GM18870 (cell line): ENCODE measurements around the gene HAPSTR1.

ENCODE experiments used
- ATAC-seq: cut with Tn5 transposase; IDR thresholded peaks from one replicate; pipeline ENCODE4 v1.9.1; 2021; ENCODE audit warnings: moderate library complexity; ENCODE audit not compliant: unreplicated experiment

The HAPSTR1 gene

GRCh38 chr16:9095656-9096397, 4.4 kb downstream of the HAPSTR1 start:
- no peak for ATAC-seq

DNA sequence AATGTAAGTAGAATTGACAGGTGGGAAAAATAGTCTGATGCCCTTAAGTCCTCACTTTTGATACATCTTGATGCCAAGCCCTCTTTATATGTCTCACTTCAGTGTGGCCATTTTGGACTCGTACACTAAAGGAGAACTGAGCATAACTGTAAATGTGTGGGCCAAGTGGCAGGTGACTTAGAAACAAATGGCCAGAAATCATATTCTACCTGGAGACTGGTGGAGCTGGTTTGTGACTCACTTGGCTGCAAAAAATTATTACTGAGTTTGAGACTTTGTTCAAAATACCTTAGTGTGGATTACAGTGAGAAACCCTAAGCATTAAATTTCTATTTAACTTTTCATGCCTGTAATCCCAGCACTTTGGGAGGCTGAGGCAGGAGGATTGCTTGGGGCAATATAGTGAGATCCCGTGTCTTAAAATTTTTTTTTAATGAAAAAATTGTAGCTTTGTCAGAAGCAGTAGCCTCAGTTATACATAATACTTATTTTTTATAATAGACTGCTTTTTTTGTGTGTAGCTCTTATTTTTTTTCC, 5.0 kb downstream of the HAPSTR1 start:
- ATAC-seq = no peak

- ATAC-seq = no peak
Observed at GRCh38 chr16:9097266-9098219, 6.1 kb downstream of the HAPSTR1 start.

- no peak for ATAC-seq
Observed at GRCh38 chr16:9098377-9099090, 7.1 kb downstream of the HAPSTR1 start.

GRCh38 chr16:9099131-9099625, 7.7 kb downstream of the HAPSTR1 start:
- ATAC-seq = no peak

GRCh38 chr16:9102379-9102778, 10.9 kb downstream of the HAPSTR1 start:
- no peak for ATAC-seq

GRCh38 chr16:9102943-9103342, 11.5 kb downstream of the HAPSTR1 start:
- ATAC-seq = no peak

- ATAC-seq = no peak
Observed at GRCh38 chr16:9103546-9103945, 12.1 kb downstream of the HAPSTR1 start.

- ATAC-seq = no peak
Observed at GRCh38 chr16:9105189-9105588, 13.7 kb downstream of the HAPSTR1 start.

- no peak for ATAC-seq
Observed at GRCh38 chr16:9107025-9107970, 15.9 kb downstream of the HAPSTR1 start.

DNA sequence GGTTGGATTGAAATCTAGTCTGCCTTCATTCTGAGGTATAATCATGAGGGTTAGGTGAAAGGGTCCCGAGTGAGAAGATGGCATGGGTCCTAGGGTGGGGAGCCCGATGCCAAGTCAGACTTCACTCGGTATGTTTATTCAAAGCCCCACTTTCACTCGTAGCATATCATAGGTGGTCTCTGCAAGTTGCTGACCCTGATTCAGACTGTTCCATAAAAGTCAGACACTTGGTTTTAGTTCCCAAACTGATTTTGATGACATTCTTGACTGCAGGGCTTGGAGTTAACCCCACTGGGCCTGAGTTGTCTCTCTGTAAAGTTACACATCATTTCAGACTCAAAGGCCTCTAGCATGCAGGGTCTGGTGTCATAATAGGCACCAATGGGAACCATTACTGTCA, 17.8 kb downstream of the HAPSTR1 start:
- ATAC-seq = no peak

DNA sequence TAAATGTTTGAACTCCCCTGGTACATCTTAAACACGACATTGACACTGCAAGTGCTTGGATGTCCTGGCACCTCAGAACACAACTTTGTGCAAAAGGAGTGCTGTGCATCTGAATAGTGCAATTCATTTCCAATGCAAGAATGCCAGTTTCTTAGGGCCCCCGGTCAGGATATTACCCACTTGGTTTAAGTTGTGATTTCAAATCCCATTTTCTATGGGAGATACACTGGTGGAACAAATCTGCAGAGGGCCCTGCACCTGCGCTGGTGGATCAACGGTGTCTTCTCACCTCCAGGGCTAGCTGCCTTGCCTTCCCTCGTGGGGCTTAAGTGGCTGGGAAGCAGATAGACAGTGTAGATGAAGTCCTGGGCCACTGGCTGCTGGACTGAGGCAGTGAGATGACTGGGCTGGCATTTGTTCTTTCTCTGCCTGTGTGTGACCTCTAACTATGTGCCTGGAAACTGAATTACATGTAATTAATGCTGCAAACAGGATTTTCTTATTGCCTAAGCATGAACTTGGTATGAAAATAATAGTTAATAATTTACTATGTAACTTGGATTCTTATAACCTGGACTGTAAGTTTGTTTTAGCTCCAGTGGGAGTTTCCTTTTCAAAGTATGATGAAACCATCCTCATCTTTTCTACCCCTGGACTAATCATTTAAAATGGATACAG, 20.9 kb downstream of the HAPSTR1 start:
- ATAC-seq = no peak

DNA sequence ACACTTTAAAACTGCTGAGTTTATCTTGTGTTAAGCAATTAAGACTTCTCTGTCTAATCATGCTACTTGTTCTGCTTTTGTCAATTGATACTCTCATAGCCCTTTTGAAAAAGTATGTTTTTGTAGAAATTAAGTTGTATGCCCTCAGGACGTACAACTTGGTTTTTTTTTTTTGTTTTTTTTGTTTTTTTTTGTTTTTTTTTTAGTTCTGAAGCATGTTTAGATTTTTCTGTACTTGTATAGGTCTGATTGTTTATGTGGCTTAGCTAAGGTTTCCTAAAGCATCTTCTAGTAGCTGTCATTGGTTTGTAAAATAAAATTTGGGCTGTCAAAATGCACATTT, 21.4 kb downstream of the HAPSTR1 start:
- ATAC-seq = no peak

DNA sequence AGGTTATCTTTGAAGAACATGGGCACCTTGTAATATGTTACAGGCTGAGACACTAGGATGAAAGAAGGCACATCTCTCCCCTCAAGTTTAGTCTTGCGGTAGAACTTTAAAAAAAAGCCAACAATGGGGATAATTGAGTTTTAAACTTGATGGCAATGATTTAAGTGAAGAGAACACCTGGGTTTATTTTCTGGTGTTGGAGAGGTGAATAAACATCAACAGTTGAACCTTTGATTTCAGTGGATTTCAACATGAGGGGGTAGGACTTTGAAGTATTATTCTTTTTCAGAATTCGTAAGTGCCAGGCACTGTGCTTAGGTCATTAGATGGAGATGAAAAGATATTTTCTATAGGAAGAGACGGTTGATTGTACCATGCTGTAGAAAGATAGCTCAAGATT, 22.3 kb downstream of the HAPSTR1 start:
- ATAC-seq = no peak

DNA sequence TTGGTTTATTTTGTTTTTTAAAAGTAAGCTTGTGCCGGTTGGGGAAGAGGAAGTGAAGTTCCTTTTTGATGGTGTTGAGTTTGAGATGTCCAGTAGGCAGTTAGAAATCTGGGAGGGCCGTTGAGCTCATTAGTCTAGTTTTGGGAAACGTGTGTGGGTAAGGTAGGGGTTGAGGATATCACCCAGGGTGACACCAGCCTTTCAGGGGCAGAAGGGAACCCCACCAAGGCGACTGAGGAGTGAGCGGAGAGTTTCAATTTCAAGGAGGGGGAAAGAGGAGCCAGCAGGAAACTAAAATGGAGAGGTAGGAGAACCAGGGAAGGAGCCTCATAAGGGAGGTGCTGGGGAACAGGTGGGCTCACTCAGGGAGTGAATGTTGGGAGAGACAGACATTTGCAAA, 22.7 kb downstream of the HAPSTR1 start:
- ATAC-seq = no peak

GRCh38 chr16:9114842-9115241, 23.4 kb downstream of the HAPSTR1 start:
- ATAC-seq = no peak

GRCh38 chr16:9115277-9115676, 23.8 kb downstream of the HAPSTR1 start:
- ATAC-seq = no peak

DNA sequence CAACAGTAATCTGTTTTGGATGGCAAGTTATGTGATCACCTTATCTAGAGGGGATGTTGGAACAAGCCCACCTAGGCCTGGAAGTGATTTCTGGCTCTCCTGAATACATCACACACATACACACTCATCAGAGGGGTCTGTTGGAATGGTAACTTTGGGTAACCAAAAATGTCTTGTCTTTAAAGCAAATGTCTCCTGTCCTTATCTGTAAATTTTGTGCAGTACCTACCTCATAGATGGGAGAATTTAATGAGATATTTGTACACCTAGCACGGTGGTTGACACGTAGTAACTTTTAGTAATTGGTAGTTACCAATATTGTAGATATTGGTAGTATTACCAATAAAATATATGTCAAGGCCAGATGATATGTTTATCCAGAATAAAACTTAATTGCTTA, 24.7 kb downstream of the HAPSTR1 start:
- no peak for ATAC-seq

DNA sequence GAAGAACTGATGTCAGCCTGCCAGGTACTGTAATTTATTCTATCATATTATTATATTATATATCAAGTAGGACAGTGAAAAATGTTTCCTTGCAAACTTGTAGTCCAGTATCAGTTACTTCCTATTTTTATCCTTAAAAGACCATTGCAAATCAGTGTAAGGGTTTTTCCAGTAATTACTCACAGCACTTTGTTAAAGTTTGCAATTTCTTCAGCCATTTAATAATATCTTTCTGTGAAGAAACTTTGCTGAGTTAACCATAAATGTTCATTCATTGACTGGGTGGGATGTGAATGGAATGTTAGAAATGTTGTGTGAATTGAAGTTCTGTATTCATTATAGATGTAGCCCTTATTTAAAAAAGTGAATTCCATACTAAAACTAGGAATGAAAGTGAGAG, 26.7 kb downstream of the HAPSTR1 start:
- no peak for ATAC-seq
